ENCODE data around the gene CMIP.

GRCh38 chr16:81716478-81717225 lies 272.0 kb downstream of the CMIP start:
- TF ChIP-seq YY1 (IDR thresholded peaks at IDR 0.05; ENCODE audit: insufficient read depth, insufficient read length) (no peak), ZNF274 (IDR thresholded peaks at IDR 0.05; ENCODE audit: low read depth, low read length) (no peak)

Data from NT2/D1 (cell line).